Activated CD8-positive, alpha-beta memory T cell treated with anti-CD3 and anti-CD28 coated beads, Interleukin-2, amount 50 U/mL, for 24 hours (primary cell): ENCODE results near the gene GAGE1.
"Not testable (repeated sequence)": the region's sequence is repeated elsewhere in the genome, so short reads cannot be mapped to it uniquely, and the experiment has no call there.

Experiments
- DNase-seq: peaks from one replicate; pipeline ENCODE4 v3.0.0-alpha.2; 2020; ENCODE audit errors: extremely low read depth

GAGE1 gene, protein sequence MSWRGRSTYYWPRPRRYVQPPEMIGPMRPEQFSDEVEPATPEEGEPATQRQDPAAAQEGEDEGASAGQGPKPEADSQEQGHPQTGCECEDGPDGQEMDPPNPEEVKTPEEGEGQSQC

DNA sequence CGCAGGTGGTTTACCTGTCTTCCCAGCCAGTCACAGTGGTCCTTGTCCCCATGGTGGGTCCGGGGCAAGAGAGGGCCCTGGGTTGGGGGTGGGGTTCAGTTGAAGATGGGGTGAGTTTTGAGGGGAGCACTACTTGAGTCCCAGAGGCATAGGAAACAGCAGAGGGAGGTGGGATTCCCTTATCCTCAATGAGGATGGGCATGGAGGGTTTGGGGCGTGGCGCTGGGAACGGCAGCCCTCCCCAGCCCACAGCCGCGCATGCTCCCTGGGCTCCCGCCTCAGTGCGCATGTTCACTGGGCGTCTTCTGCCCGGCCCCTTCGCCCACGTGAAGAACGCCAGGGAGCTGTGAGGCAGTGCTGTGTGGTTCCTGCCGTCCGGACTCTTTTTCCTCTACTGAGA, at the start of gene GAGE1:
Gene GAGE1 (plus strand): TSS at position 301 of the 400 bp plus-strand sequence. CDS start 1,155 bp downstream, outside the sequence.
- not testable (repeated sequence) for DNase-seq

DNA sequence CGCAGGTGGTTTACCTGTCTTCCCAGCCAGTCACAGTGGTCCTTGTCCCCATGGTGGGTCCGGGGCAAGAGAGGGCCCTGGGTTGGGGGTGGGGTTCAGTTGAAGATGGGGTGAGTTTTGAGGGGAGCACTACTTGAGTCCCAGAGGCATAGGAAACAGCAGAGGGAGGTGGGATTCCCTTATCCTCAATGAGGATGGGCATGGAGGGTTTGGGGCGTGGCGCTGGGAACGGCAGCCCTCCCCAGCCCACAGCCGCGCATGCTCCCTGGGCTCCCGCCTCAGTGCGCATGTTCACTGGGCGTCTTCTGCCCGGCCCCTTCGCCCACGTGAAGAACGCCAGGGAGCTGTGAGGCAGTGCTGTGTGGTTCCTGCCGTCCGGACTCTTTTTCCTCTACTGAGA, 47.8 kb upstream of the GAGE1 start, which contains the start of gene GAGE12E:
Gene GAGE12E (plus strand): TSS at position 301 of the 400 bp plus-strand sequence. CDS start 1,155 bp downstream, outside the sequence.
- not testable (repeated sequence) for DNase-seq

DNA sequence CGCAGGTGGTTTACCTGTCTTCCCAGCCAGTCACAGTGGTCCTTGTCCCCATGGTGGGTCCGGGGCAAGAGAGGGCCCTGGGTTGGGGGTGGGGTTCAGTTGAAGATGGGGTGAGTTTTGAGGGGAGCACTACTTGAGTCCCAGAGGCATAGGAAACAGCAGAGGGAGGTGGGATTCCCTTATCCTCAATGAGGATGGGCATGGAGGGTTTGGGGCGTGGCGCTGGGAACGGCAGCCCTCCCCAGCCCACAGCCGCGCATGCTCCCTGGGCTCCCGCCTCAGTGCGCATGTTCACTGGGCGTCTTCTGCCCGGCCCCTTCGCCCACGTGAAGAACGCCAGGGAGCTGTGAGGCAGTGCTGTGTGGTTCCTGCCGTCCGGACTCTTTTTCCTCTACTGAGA, 38.3 kb upstream of the GAGE1 start, which contains the start of gene GAGE12F:
Gene GAGE12F (plus strand): TSS at position 301 of the 400 bp plus-strand sequence. CDS start 1,155 bp downstream, outside the sequence.
- DNase-seq: not testable (repeated sequence)

DNA sequence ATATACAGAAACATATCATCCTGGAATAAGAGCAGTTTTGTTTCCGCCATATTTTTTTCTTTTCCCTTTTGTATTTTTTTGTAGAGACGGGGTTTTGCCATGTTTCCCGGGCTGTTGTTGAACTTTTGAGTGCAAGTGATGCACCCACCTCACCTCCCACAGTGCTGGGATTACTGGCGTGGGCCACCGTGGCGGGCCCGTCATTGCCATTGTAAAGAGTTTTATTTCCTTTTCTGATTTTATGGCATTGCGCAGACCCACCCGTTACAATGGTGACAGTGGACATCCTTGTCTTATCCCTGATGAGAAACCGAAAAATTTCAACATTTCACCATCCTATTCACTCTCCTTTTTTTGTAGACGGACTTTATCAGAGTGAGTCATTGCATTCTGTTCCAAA, 30.1 kb upstream of the GAGE1 start:
- DNase-seq: not testable (repeated sequence)

DNA sequence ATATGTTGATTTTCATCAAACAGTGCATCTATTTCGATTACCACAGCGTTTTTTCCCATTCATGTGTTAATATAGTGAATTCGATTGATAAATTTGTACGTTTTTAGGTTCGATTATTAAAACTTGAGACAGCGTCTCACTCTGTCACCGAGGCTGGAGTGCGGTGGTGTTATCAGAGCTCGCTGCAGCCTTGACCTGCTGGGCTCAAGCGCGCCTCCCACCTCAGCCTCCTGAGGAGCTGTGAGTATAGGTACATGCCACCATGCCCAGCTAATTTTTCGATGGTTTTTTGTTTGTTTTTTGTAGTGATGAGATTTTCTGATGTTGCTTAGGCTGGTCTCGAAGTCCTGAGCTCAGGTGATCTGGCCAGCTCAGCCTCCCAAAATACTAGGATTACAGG, 29.7 kb upstream of the GAGE1 start:
- not testable (repeated sequence) for DNase-seq

DNA sequence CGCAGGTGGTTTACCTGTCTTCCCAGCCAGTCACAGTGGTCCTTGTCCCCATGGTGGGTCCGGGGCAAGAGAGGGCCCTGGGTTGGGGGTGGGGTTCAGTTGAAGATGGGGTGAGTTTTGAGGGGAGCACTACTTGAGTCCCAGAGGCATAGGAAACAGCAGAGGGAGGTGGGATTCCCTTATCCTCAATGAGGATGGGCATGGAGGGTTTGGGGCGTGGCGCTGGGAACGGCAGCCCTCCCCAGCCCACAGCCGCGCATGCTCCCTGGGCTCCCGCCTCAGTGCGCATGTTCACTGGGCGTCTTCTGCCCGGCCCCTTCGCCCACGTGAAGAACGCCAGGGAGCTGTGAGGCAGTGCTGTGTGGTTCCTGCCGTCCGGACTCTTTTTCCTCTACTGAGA, 28.7 kb upstream of the GAGE1 start, which contains the start of gene GAGE12G:
Gene GAGE12G (plus strand): TSS at position 301 of the 400 bp plus-strand sequence. CDS start 1,155 bp downstream, outside the sequence.
- DNase-seq: not testable (repeated sequence)

DNA sequence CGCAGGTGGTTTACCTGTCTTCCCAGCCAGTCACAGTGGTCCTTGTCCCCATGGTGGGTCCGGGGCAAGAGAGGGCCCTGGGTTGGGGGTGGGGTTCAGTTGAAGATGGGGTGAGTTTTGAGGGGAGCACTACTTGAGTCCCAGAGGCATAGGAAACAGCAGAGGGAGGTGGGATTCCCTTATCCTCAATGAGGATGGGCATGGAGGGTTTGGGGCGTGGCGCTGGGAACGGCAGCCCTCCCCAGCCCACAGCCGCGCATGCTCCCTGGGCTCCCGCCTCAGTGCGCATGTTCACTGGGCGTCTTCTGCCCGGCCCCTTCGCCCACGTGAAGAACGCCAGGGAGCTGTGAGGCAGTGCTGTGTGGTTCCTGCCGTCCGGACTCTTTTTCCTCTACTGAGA, 19.2 kb upstream of the GAGE1 start, which contains the start of gene GAGE12H:
Gene GAGE12H (plus strand): TSS at position 301 of the 400 bp plus-strand sequence. CDS start 1,155 bp downstream, outside the sequence.
- DNase-seq: not testable (repeated sequence)

DNA sequence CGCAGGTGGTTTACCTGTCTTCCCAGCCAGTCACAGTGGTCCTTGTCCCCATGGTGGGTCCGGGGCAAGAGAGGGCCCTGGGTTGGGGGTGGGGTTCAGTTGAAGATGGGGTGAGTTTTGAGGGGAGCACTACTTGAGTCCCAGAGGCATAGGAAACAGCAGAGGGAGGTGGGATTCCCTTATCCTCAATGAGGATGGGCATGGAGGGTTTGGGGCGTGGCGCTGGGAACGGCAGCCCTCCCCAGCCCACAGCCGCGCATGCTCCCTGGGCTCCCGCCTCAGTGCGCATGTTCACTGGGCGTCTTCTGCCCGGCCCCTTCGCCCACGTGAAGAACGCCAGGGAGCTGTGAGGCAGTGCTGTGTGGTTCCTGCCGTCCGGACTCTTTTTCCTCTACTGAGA, 9.6 kb upstream of the GAGE1 start, which contains the start of gene GAGE2A:
Gene GAGE2A (plus strand): TSS at position 301 of the 400 bp plus-strand sequence. CDS start 1,155 bp downstream, outside the sequence.
- DNase-seq: not testable (repeated sequence)

DNA sequence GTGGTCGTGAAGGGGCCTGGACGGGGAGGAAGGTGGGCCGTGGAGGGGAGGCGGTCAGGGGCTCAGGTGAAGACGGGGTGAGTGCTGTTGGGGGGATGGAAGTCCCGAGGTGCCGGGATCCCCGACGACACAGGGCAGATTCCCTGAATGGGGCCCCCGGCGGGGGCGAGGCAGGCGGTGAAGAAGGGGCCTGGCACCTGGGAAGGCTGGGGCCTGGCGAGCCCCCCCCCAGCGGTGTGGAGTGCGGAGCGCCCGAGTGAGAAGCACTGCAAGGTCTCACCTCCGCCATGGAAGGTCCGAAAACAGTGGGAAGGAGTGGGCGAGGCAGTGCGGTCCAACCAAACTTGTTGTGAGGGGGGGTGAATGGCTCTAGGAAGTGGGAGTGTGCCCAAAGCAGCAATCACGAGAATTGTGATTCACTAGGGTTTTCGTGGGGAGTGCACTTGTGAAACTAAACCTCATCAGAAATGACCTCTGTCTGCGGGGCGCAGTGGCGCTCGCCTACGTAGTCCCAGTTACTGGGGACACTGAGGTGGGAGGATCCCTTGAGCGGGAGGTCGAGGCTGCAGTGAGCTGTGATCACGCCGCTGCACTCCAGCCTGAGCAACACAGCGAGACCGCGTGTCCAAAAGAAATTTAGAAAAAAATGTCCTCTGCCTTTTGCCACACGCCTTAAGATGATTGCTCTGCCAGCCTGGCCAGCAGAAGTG, 8.9 kb upstream of the GAGE1 start:
- DNase-seq: not testable (repeated sequence)

DNA sequence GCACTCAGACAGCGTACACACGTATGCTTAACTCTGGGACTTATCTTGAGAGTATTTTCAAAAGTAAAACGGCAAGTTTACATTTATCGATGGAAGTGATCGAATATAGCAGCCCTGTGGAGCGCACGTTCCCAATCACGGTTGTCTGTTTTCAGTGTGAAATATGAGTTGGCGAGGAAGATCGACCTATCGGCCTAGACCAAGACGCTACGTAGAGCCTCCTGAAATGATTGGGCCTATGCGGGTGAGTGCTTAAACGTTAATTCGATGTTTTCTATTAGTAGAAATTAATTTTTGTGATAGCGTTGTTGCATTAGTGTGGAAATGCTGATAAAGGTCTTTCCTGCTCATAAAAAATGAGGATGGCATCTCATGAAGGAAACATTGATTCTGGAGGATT, 8.3 kb upstream of the GAGE1 start:
- DNase-seq: not testable (repeated sequence)

DNA sequence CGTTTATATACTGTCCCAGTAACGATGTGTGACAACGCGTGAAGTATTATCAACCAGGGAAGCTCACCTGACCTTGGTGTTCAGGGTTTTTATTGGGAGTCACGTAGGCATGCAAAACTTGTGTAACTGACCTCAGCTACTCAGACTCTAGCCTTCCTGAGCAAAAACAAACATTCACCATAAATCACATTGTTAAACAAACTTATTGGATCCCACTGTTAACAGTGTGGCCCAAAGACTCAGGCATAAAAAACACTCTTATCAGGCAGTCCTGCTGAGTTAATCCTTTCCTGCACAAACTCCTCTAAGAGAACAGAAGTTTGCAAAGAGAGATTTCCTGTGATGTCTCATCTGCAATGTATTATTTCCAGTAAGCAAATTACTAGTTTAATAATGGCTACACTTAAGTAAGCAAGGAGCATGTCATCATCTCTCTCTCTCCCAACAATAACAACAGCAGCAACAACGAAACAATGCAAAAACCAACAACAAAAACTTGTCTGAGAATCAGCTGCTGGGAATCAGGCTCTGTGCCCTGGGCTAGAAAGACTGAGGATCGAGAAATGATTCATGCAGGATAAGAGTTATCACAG, 12.0 kb downstream of the GAGE1 start:
- DNase-seq: no peak

DNA sequence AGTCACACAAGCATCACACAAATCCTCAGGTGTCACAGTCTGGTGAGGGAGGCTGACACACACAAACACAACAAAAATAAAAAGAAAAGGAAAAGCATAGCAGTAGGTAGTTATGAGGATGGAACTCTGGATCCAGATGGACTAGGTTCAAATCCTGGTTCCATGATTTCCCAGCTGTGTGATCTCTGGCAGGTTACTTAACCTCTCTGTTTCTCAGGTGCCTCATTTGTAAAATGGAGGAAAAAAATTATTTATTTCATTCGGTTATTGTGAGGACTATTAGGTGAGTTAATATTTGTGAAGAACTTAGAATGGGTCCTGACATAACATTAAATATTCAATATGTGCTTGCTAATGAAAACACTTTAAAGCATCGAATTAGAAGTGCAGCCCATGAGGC, 19.8 kb downstream of the GAGE1 start:
- no peak for DNase-seq

DNA sequence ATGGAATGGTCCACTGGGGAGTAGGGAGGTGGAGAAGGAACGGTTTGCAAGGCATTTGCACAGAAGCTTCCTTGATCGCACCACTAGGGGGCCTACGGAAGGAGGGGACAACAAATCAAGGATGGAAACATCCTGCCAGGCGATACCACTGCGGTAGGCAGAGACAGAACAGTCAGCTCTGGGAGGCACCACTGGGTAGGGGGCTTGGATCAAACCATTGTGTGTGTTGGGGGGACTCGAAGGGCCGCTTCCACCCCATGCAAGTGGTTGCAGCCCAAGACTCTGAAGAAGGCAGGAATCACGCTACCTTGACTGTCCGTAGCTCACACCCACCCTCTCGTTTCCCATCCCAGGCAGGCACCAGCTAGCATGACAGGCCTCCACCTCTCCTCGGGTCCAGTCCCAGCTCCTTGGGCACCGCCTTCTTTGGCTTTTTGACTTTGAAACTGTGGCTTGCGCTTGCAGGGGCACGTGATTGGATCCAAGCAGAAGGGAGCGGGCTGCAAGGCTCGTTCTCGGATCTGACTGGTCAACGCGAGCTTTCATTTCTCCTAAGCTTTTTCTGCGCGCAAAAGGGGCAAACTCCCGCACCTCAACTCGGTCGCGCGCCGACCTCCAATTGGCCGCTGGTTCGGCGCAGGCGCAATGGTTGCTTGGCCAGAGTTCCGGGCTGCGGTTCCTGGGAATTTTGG, 28.4 kb downstream of the GAGE1 start:
- no peak for DNase-seq

DNA sequence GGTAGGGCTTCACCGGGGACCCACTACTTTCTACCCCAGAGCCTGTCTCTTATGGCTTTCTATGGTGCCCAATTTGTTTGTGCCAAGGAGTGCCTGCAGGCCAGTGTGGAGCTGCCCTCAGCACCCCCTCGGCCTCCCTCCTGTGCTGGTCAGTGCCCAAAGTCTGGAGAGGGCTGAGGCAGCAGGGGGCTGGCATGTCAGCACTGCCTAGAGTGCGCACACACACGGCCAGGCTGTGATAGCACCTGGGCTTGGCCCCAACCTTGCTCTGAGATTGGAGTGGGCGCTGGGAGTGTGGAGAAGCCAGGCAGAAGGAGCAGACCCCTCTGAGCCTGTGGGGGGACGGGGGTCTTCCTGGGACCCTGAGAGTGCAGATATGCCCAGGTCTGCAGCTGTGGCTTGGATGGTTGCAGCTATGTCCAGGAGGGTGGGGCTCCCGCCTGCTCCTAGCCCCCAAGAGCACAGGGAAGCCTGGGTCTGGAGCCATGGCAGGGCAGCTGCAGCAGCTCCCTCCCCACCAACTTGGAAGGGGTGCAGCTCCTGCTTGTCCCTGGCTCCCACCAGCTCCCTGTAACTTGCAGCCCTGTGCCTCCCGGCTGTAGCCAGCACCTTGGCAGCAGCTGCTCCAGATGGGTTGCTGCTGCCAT, 46.3 kb downstream of the GAGE1 start:
- DNase-seq: no peak

DNA sequence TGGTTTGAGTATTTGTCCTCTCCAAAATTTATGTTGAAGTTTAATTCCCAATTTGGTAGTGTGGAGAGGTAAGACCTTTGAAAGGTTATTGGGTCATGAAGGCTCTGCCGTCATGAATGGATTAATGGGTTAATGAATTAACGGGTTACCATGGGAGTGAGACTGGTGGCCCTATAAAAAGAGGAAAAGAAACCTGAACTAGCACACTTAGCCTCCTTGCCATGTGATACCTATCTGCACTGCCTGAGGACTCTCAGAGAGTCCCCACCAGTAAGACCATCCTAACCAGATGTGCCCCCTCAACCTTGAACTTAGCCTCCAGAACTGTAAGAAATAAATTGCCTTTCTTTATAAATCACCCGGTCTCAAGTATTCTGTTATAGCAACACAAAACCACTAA, 57.7 kb downstream of the GAGE1 start:
- no peak for DNase-seq
